Head of caudate nucleus (tissue), 42 donors: Measurements from ENCODE around the gene ERGIC1.
"Not testable (repeated sequence)": the region's sequence is repeated elsewhere in the genome, so short reads cannot be mapped to it uniquely, and the experiment has no call there.

Experiments used
- DNase-seq, 42 donors: peaks; one replicate each; pipeline versions ENCODE4 v3.0.0 to v3.0.0-alpha.2; 2020 to 2021; ENCODE audit warnings: mixed read lengths in 7 of 42
- intact Hi-C: fragments of 100-400 bp; cut with DNase I; formaldehyde crosslinking; loops from one replicate; pipeline ENCODE4 v1.15.0; 2022

Gene ERGIC1, protein sequence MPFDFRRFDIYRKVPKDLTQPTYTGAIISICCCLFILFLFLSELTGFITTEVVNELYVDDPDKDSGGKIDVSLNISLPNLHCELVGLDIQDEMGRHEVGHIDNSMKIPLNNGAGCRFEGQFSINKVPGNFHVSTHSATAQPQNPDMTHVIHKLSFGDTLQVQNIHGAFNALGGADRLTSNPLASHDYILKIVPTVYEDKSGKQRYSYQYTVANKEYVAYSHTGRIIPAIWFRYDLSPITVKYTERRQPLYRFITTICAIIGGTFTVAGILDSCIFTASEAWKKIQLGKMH

GRCh38 chr5:172833686-172834414, at the start of gene ERGIC1:
ERGIC1 (plus strand) TSS chr5:172834251; CDS start chr5:172834414, 163 bp downstream.
- intact Hi-C loops = loop anchor here (10.0 kb wide), 1 partner anchor 59 kb away; the partner anchor contains the start of gene DUSP1
- peak; percentile 56 to 94 (median 89) for DNase-seq

GRCh38 chr5:172785429-172786088, 48.5 kb upstream of the ERGIC1 start:
- peak in 2 of 42 donors; percentile 2 to 3 for DNase-seq

DNA sequence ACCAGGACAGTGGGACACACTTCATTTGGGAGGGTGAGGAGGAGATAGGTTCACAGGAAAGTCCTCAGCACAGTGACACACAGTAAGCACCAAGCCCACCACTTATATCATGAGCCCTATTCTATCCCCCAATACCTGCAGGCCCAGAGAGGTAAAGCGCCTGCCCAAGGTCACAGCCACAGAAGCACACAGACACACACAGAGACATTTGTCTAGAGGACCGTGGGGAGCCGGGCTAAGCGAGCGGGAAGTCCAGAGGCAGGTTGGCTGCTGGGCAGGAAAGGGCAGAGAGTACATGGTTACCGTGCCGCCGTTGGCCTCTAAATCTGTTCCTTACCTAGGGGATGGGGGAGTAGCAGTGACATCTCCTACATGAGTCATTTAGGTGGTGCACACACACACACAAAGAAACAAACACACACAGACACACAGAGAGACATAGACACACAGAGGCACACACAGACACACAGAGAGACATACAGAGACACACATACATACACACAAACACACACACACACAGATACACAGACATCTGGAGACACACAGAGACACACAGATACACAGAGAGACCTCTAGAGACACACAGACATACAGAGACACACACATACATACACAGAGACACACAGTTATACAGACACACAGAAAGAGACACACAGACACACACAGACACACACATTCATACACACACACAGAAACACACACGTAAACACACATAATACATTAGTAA, 47.2 kb upstream of the ERGIC1 start:
- intact Hi-C loops = no loop called here
- DNase-seq = peak in 1 of 42 donors; percentile 11

More at GRCh38 chr5:172785429-172786088, 48.5 kb upstream of the ERGIC1 start:
- intact Hi-C loops = no loop called here

- DNase-seq, intact Hi-C loops: not testable (repeated sequence)
Measured at GRCh38 chr5:172787538-172787937, 46.5 kb upstream of the ERGIC1 start.

DNA sequence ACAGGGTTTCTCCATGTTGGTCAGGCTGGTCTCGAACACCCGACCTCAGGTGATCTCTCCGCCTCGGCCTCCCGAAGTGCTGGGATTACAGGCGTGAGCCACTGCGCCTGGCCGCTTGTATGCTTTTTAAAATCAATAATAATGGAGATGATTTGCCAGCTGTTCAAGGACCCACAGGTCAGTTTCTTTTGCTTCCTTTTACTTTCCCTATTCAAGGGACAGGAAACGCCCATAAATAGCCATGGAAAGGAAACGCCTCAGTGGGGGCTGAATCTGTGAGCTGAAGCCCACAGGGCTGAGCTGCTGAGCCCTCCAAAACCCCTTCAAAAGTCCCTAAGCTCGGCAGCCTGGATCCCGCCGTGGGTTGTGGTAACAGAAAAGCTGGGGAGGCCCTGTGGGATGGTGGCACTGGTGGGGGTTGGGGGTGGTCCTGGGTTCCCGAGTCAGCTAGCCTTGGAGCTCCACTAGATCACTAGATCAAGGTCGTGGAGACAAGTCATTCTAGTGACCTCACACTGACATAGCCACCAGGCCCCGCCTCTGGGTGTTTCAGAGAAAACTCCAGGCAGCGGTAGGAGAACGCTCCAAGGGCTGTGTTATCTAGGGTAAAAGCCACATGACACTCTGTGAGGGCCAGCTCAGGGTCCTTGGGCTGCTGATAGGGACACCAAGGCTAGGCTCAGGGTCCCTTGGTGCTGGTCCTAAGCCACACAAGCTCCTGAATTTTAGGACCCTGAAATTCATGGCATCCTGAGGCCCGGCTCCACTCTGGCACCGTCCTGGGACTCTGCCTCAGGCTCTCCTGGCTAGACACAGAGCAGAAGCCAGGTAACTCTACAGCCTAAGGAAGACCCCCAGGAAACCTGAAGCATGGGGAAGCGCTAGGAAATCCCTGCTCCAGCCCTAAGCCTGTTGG, 45.0 kb upstream of the ERGIC1 start:
- intact Hi-C loops = no loop called here
- peak in 9 of 42 donors; percentile 11 to 54 (median 29) for DNase-seq

DNA sequence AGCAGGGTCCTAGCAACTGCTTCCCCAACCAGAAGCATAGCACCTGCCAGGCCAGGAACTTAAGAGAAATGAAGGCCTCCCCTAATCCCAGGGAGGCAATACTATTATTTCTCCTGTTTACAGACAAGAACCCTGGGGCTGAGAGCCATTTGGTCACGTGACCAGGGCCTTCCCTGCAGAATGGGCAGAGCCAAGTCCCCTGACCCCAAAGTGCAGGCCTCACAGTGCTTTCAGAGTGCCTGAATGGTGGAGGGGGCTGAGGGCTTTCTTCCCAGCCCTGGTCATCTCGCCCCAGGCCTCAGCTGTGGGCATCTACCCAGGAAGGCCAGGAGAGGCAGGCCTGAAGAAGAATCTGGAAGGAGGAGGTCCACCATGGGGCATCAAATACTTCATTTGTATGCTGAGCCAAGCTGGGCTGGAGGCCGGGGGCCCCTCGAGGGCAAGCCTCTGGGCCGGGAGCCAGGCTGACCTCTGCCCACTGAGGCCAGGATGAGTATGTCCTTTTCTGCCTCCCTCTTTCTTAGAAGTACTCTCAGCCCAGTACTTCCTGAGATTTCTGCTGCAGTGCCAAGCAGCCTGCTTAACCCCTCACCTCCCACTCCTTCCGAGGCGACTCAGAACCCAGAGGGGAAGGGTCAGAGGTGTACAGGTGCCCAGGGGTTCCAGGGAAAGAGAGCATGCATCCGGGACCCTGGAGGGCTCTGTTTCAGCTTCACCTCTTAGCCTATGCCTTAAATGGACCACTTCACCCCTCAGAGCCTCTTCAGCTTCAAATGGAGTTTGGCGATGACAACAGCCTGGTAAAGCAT, 44.2 kb upstream of the ERGIC1 start:
- peak in 10 of 42 donors; percentile 17 to 62 (median 32) for DNase-seq
- intact Hi-C loops = no loop called here

- intact Hi-C loops = no loop called here
- peak in 2 of 42 donors; percentile 16 to 25 for DNase-seq
Measured at GRCh38 chr5:172790496-172790889, 43.6 kb upstream of the ERGIC1 start.

GRCh38 chr5:172791286-172791685, 42.8 kb upstream of the ERGIC1 start:
- intact Hi-C loops = no loop called here
- peak in 2 of 42 donors; percentile 23 to 31 for DNase-seq

DNA sequence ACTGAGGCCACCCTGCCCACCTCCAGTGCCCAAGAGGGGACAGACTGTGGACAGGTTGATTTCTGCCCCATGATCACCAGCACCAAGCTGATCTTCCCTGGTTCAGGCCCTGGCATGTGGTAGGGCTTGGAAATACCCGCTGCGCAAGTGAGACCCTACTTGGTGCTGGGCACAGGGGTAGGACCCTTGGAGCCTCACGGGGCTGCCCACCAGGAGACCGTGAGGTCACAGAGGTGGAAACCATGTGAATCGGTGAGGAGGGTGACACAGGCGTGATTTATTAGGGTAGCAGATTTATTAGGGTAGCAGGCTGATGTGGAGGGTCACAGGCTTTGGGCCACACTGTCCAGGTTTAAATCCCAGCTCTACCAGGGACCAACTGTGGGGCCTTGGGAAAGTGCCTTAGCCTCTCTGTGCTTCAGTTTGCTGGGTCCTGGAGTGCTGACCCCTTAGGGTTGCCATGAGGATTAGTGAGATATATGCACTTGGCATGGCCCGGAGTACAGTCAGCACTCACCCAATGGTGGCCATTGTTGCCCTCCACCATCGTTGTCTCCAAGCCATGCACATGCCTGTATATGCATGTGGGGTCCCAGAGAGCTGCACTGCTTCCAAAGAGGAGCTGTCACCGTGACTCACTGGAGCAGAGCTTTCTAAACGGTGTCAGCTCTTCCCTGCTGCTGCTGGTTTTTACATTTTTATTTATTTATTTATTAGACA, 42.2 kb upstream of the ERGIC1 start:
- intact Hi-C loops = no loop called here
- DNase-seq = peak in 2 of 42 donors; percentile 24 to 29

DNA sequence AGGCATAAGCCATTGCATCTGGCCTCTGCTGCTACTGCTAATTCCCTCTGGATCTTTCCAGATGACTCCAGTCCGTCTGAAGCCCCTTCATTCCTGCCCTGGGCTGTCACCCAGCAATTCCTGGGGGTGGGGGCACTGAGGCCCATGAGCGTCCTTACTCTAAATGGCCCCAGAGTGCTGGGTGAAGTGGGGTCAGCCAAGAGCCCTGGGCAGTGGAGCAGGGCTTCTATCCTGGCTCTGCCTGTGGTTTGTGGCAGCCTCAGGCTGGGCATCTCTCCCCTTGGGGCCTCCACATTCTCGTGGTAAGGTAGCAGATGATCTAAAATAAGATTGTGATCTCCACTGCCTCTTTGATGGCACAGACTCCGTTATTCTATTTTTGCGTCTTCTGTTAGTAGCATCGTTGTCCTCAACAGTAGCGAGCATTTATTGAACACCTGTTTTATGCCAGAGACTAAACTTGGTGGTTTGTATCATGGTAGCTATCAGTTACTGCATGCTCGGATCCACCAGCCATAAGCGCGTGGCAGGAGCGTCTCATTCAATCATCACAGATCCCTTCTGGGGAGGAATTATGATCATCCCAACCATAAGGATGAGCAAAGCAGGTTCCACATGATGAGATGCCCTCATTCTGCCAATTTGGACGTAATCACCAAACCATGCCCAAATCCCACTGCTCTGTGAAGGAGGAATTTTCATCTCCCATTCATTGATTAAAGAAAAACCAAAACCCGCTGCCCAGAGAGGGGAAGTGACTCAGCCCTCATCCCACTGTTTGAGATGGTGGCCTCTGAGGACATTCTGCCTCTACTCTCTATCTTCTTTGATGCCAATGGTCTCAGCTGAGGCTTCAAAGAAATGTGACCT, 41.1 kb upstream of the ERGIC1 start:
- intact Hi-C loops = no loop called here
- peak in 2 of 42 donors; percentile 1 to 5 for DNase-seq

DNA sequence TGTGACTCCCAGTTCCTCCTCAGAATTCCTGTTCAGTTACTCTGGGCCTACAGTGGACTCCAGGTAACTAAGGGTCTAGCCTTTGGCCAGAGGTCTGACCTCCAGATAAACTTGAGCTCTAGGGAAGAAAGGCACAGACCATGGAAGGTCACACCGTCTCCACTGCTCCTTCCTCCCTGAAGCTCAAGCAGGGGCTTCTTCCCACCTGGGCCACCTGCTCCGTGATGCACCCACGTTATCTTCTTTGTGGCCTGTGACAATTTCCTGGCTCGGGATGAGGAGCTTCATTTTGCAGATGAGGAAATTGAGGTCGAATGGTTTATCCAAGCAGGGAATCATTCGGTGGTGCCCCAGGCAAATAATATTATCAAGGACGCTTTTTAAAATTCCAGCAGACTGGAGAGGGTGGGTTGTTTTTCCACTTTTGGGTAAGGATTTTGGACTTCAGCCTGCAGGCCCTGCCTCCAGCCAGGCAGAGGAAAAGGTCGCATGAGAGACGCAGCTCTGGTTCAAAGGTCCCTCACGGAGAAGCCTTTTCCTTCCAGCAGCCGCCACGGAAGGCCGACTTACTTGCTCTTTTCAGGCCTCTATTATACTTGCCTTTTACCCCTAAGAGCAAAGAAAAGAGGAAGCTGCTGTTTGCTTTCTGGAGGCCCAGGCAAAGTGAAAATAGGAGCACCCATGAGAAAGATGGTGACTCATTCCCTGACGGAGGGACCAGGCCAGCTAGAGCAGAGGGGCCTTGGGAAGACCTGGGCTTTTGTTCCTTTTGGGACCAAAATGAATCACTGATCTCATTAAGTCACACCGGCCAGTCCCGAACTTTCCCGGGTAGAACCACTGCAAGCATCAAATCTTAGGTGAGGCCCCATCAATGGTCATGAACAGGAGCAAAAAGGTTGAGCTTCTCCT, 40.2 kb upstream of the ERGIC1 start:
- peak in 2 of 42 donors; percentile 1 to 25 for DNase-seq
- intact Hi-C loops = no loop called here

- DNase-seq = peak in 3 of 42 donors; percentile 26 to 46 (median 35)
- intact Hi-C loops = no loop called here
Measured at GRCh38 chr5:172795318-172795977, 38.6 kb upstream of the ERGIC1 start.

GRCh38 chr5:172796306-172796705, 37.7 kb upstream of the ERGIC1 start:
- DNase-seq = peak in 1 of 42 donors; percentile 15
- intact Hi-C loops = no loop called here

GRCh38 chr5:172797771-172798191, 36.3 kb upstream of the ERGIC1 start:
- peak in 1 of 42 donors; percentile 4 for DNase-seq
- intact Hi-C loops = no loop called here
